NCI-H345 treated with DMSO at 0.1 percent for 48 hours (cell line): Measurements from ENCODE around the gene NTPCR.
"Not testable (repeated sequence)": the region's sequence is repeated elsewhere in the genome, so short reads cannot be mapped to it uniquely, and the experiment has no call there.

Source experiments
- DNase-seq: peaks from one replicate; lab custom pipeline; 2025; ENCODE audit not compliant: unreplicated experiment; lab: John Stamatoyannopoulos, UW

The NTPCR gene, protein sequence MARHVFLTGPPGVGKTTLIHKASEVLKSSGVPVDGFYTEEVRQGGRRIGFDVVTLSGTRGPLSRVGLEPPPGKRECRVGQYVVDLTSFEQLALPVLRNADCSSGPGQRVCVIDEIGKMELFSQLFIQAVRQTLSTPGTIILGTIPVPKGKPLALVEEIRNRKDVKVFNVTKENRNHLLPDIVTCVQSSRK

DNA sequence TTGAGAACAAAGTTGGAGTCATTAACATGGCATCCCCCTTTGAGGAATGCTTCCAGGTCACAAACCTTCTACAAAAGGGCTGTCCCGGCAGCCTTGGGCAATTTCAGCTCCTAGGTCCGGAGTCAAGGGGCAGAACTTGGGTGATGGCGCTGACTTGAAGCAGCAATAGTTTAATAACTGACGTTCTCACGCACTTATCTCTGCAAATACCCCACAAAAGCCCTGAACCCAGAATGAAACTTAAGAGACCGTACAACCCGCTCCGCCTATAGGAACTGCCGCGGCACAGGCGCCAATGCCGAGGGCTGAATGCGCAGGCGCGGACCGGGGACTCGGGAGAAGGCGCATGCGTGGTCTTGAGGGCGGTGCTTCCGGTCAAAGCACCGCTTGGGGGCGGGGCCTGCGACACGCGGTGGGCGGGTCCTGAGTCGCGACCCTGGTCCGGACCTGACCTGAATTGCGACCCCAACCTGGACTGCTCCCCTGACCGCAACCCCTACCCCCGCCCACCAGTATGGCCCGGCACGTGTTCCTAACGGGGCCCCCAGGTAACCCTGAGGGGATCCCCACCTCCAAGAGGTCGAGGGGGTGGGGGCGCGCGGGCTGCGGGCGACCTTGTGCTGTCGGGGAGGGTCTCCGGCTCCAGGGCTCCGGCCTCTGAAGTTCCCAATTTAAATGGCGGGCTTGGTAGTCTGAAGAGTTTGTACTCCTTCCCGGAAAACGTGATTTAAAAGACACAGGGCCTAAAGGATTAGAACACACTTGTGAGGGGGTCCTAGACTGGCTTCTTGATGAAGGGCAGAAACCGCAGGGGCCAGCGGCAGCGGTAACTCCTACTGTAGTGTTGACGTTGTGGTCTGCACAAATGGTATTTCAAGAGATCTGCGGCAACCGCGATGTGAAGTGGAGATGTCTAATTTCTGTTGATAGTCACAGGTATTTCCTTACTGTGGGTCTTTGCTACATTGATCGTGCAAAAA is at the start of gene NTPCR:
Gene NTPCR, plus strand, starts transcription at position 415 of the 980 bp plus-strand sequence. Its CDS starts 100 bp downstream, at position 515.
- DNase-seq = peak; percentile 91

DNA sequence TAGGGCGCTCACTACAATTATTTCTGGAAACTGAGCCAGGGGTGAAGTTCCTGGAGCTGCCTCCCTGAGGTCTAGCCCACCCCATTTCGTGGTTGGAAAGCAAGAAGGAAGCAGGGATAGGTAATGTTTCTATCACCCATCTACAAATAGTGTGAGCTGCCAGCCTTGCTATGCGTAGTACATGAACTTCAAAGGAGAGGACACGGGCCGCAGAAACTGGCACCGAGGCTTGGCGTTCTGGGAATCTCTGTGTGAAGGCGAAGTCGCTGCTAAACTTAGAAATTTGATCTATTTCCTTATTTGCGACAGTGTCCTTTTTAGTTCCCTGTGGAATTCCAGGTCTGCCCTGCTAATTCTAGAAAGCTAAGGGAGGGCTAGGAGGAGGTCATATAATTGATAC is 49.6 kb upstream of the NTPCR start:
- no peak for DNase-seq

DNA sequence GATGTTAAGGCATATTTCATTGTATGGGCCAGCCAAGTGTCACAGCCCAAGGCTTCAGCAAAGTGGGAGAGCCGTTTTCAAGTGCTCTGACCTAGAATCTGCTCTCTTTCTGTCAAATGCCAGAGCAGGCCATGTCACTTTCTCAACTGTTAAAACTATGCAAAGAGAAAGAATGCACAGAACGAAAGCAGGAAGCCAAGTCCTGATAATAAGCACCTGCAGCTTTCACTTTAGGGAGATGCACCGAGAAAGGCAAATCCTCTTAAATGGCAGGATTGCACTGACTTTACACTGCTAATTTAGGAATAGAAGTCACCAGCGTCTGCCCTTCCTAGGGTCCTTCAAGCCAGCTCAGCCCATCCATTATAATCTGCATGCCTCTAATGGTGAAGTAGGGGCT is 49.2 kb upstream of the NTPCR start:
- no peak for DNase-seq

DNA sequence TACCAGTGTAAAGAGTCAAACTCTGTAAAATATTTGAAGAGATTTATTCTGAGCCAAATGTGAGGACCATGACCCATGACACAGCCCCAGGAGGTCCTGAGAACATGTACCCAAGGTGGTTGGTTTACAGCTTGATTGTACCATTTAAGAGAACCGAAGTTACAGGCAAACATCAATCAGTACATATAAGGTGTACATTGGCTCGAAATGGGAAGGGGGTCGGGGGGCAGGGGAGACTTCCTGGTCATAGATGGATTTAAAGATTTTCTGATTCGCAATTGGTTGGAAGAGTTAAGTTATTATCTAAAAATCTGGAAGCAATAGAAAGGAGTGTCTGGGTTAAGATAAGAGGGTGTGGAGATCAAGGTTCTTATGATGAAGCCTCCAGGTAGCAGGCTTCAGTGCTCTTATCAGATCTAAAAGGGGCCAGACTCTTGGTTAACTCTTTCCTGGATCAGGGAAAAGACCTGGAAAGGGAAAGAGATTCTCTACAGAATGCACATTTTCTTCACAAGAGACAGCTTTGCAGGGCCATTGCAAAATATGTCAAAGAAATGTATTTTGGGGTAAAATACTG is 47.5 kb upstream of the NTPCR start:
- no peak for DNase-seq

DNA sequence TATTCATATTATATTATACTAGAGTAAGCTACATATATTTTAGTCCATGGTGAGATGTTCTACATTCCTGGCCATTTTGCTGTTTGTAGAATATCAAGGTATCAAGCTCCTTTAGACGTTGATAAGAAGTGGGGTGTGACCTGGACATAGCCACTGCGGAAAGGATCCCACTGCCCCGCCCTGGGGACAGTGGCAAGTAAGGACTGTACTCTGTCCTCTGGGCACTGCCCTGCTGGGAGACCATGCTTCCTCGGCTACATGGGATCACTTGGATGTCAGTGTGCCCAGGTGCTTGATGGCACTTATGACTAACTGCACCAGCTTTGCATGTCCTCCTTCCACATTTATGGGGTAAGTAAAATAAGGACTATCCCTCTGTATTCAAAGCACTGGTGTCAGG is 46.3 kb upstream of the NTPCR start:
- DNase-seq = no peak

DNA sequence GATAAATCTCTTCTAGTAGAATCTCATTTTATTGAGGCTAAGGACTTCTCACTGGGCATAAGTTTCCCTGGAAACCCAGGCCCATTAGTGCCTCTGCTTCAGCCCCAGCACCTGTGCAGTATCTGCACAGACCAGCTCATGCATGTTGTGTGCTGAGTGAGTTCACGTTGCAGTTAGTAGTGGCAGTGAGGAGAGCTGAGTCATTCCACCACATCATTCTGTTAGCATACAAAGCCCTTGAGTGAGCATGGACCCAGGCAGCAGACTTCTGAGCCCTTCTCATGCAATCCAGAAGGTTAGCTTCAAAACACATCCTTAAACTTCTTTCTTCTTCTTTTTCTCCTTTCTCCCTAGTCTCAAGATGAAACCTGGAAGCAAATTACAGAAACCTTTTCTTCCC is 45.8 kb upstream of the NTPCR start:
- DNase-seq = no peak

DNA sequence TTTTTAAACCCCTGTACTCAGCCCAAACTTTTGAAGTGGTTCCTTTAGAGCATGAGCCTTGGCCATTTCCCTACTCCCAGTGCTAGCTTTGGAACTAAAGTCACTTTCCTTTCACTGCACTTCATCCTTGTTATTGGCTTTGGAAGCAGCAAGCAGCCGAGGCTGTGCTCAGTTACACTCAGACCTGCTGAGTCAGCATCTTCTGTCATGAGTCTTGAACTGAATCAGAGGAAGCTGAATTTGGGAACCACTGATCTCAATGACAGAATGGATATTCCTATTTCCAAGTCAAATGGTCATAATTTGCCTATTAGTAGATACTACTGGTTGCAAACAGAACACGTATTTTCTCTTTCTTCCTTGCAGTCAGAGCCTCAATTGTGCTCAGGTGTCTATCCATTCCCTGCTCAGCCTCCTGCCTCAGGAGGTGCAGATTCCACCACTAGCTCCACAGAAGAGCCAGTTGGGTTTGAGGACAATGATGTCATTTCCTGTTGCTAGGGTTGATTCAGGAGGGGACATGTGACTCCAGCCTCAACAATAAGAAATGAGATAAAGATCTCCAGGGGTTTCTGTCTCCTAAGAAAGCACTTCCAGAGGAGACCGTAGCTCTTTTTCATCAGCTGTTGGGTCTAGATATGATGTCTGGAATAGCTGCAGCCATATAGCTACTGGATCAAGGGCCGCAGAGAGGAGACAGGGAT is 44.9 kb upstream of the NTPCR start:
- no peak for DNase-seq

DNA sequence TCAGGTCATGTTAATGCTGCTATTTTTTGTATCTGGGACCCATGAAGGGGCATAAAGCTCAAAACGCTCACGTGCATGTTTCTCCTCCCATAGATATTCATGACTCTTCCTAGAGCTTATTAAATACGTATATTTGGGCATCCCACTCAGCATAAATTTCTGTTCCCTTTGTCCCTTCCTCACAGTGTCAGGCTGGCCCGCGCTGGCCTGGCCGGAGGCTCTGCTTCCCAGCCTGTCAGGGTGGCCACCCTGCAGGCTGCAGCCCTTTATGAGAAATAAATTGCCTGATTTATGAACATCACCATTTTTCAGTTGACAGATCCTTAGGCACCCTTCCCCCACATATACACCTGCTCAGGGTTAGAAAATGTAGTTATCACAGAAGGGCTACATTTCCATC is 44.0 kb upstream of the NTPCR start:
- DNase-seq = no peak

DNA sequence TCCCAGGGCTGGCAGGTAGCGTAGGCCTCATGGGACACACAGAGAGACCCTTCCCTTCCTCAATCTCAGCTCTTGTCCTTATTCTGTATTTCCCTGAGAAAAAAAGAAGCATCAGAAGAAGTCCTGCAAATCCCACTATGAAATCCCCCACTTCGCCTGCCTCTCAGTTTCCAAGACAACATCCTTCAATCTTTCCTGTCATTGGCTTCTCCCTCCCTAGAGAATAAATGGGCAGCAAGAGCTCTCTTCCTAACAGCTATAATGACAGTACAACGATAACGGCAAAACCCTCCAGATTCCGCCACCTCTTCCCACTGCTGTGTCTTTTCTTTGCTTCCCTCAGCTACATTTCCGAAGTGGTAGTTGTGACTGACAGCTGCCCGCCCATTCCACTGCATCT is 41.6 kb upstream of the NTPCR start:
- no peak for DNase-seq

DNA sequence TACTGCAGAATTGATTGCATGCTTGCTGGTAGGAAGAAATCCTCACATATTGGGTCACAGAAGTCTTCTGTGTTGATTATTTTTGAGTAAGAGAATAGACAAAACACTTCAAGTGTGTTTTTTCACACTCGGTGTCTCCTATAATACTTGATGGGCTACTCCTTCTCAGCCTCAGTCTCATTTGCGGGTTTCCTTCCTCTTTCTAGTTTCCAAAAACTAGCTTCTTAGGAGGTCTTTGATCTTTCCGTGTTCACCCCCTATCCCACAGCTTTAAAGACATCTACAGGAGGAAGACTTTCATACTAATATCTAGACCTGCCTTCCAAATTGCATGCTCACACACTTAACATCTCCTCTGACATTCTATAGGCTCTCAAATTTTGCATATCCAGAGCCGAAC is 40.7 kb upstream of the NTPCR start:
- DNase-seq = no peak

DNA sequence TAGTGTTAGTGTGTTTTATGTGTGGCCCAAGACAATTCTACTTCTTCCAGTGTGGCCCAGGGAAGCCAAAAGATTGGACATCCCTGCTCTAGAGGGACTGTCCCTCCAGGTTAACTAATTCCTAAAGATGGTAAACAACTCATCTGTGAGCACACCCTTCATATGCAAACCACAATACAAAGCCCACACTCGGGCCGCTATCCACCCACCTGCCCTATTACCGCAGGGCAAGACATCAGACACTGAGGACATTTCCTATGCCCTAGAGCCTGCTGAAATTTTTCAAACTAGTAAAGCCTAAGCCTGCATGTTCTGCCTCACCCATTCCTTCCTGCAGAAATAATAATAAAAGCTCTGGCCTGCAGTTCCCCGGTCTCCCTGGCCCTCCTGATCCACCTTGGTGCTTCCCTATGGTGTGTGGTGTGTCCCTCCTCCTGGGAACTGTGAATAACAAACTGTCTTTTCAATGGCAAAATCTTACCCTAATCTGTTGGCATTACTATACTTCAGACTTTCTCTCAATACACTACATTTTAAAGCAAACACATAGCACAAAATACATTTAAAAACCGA is 39.3 kb upstream of the NTPCR start:
- no peak for DNase-seq

DNA sequence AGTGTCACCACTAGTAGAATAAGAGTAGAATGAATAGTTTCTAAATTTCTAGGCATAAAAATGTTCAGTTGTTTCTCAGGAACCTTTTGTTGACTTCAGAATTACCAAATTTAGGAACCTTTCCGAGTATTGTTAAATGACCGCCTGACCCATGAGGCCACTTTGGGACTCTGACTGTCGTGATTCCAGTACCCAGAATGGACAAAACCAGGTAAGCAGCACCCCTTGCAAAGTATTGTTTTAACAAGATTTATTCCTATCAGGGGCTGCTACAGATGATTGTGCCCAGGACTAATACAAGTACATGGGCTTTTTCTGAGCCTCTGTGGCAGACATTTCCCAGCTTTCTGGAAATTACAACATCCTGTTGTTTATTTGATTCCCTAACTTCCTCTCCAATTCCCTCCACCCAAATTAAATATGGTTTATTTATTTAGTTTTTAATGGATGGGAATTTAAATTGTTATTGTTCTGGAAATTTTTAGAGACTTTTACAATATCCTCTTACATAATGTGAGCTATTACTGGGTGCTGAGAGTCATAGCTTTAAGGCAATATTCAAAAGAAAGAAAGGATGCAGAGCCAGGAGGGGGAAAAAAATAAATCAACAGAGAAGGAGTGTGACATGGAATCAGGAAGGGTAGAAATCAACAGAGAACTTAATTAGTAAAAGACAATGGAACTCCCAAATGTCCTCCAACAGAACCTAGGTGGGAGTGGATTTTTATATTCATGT is 37.4 kb upstream of the NTPCR start:
- DNase-seq = no peak

DNA sequence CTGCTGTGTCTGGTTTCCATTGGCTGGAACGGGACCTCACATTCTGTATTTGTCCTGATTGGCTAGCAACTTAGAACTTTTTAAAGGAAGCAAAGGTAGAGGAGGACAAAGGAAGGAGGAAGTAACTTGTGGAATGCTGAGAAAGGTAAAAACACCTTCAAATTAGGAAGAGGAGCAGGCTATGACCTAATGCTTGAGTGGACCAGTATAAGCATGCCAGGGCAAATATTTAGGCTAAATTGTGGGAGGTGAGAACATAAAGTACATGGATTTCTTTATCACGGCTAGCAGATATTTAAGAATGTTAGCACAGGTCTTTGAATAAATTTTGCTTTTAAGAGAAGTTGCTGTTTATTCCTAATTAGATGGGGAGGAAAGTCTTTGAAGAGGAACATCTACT is 36.1 kb upstream of the NTPCR start:
- DNase-seq = not testable (repeated sequence)

DNA sequence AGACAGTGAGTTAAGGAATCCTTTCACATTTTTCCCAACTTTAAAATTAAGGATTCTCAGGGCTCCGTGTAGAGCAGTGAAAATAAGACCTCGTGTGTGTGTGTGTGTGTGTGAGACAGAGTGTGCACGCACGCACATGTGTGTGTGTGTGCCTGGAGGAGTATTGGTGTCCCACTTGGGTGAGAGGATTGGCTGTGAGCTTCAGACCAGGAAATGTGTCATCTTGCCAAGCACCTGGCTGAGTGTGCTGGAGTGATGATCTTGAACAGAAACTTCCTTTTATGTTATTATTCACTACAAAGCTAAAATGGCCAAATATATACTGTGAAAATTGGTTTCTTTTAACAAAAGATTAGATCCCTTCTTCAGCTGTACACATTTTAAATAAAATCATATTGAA is 35.2 kb upstream of the NTPCR start:
- DNase-seq = no peak

DNA sequence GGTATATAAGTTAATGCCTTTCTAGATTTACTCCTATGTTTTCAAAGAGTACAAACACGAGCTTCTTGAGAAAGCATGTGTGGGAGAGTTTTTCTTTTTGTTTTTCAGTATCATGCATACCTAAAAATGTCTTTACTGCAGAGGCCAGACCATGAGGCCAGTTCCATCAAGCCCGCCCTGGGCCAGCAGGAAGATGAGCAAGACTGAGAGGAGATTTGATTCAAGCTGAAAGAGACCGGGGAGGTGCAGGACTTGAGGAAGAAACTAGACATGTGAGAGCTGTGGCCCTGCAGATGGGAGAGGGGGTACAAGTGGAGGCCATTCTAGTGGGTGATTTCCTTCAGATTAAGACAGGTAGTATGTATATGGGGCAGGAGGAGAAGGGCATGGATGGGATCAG is 33.4 kb upstream of the NTPCR start:
- DNase-seq = no peak

DNA sequence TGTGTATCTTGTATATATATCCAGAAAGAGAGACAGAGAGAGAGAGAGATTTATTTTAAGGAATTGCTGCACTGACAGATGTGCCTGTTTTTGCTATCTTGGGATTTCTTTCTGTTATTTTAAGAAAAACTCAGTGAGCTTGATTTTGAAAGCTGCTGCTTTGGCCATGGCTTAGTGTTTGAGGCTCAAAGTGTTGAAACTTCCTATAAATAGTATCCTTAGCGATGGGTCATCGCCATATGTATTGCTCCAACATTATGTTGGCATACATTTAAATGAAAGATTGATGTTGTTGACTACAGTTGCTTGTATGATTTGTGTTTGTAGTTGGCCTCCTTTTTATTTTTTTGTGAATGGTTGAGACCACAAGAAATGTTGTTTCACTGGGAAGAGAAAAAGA is 29.0 kb upstream of the NTPCR start:
- DNase-seq = no peak

DNA sequence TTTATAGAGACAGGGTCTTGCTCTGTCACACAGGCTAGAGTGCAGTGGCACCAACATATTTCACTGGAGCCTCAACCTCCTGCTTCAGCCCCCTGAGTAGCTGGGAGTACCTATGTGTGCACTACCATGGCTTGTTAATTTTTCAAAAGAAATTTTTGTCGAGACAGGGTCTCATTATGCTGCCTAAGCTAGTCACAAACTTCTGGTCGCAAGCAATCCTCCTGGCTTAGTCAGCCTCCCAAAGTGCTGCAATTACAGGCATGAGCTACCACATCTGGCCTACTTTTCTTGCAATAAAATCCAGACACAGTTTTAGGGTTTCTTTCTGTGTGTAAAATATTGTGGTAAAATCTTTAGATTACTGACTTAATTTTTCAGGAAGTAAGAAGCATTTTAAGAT is 27.9 kb upstream of the NTPCR start:
- no peak for DNase-seq

DNA sequence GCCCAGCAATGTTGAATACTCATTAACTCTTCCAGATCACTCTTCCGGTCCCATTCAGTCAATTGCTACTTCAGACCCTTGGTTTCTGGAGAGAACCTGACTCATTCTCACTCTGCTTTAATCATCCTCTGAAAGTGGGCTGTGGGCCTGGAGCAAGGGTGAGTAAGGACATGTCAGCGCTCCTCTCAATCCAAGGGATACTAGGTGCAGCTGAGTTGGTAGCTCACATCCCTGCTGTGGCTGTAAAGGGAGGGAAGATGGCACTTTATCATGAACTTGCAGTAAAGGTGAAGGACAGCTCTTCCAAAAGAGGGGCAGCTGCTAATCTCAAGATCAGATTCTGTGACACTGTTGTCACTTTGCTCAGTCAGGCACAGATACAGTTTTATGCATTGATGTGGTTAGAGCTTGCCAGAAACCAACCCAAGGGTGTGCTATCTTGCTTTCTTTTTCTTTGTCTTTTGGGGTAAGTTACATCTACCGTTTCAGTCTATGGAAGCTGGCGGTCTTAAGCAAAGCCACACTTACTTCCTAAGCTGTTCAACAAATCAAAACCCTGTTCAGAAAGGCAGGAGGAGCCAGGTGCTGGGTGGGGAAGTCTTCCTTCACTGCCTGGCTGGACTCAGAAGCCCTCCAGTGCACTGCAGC is 26.5 kb upstream of the NTPCR start:
- no peak for DNase-seq

DNA sequence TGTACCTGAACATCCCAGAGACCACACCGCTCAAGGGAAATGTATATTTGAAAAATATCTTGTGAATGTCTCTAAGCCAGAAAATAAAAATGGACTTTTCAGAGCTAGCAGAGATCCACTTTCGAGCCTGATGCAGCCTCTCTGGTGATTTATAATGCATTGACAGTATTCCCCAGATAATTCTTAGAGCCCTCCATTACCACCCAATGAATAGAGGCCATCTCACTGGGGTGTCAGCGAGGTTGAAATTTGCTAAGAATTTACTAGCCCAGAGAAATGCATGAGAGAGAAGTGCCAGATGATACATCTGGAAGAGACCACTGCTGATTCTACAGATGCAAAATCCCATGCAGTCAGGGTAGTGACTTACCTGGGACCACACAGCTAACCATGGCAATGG is 25.5 kb upstream of the NTPCR start:
- no peak for DNase-seq
